K562 (cell line): Measurements from ENCODE around the gene ICOSLG. TPM values are rescaled to one million over a fixed set of nuclear protein-coding genes. Genes with fewer than 3 reads are reported as not detected.

Source experiments
- BCOR ChIP-seq: fragments of 450-650 bp; IDR thresholded peaks from 2 replicates; pipeline ENCODE4 v1.6.1; 2016
- BHLHE40 ChIP-seq: IDR thresholded peaks from 2 replicates; pipeline ENCODE4 v1.6.1; 2011; ENCODE audit warnings: low read length, improper control_type of control experiment
- CEBPG ChIP-seq, 3 experiments: fragments of 200-800 bp in 1 of 3; sonication (Bioruptor generic) in 1 of 3; sonication (generic) in 1 of 3; formaldehyde crosslinking in 1 of 3; IDR thresholded peaks in 2 of 3; conservative IDR thresholded peaks in 1 of 3; 2 replicates each; pipeline versions ENCODE4 v1.6.1 to v1.8.0; 2016 to 2022; ENCODE audit warnings: missing compliant biosample characterization in 2 of 3, missing genetic modification characterization in 2 of 3, mild to moderate bottlenecking in 1 of 3, missing genetic modification reagents in 1 of 3
- FOXJ3 ChIP-seq: sonication (generic); formaldehyde crosslinking; IDR thresholded peaks from 2 replicates; pipeline ENCODE4 v1.4.0; 2020; ENCODE audit warnings: mild to moderate bottlenecking, missing genetic modification reagents
- GABPA ChIP-seq: fragments of 200-800 bp; sonication (Bioruptor generic); conservative IDR thresholded peaks from 2 replicates; pipeline ENCODE4 v1.6.1; 2016; ENCODE audit warnings: low read depth, missing genetic modification characterization, missing compliant biosample characterization
- GATA2 ChIP-seq: sonication (generic); formaldehyde crosslinking; IDR thresholded peaks from 2 replicates; pipeline ENCODE4 v1.4.0; 2020; ENCODE audit warnings: mild to moderate bottlenecking, missing genetic modification reagents
- KAT8 ChIP-seq: fragments of 450-650 bp; IDR thresholded peaks from 2 replicates; pipeline ENCODE4 v1.6.1; 2016; ENCODE audit warnings: low read depth, mild to moderate bottlenecking
- L3MBTL2 ChIP-seq: fragments of 450-650 bp; IDR thresholded peaks from 2 replicates; pipeline ENCODE4 v1.6.1; 2016; ENCODE audit warnings: mild to moderate bottlenecking, moderate library complexity
- MCM3 ChIP-seq: fragments of 450-650 bp; IDR thresholded peaks from 2 replicates; pipeline ENCODE4 v1.6.1; 2016
- POLR2H ChIP-seq: IDR thresholded peaks from 2 replicates; pipeline ENCODE4 v1.6.1; 2016; ENCODE audit warnings: missing genetic modification characterization, low read depth, mild to moderate bottlenecking, control low read depth, missing compliant biosample characterization, moderate library complexity
- SMC3 ChIP-seq: conservative IDR thresholded peaks from 2 replicates; pipeline ENCODE4 v1.6.1; 2011; ENCODE audit warnings: low read depth, low read length, improper control_type of control experiment; ENCODE audit not compliant: insufficient read depth
- STAT5A ChIP-seq: IDR thresholded peaks from 2 replicates; pipeline ENCODE4 v1.6.1; 2012; ENCODE audit warnings: low read length, inconsistent platforms, borderline replicate concordance
- VEZF1 ChIP-seq: fragments of 200-800 bp; sonication (Bioruptor generic); IDR thresholded peaks from 2 replicates; pipeline ENCODE4 v1.6.1; 2017; ENCODE audit warnings: missing genetic modification characterization, missing compliant biosample characterization
- ZNF23 ChIP-seq: fragments of 250-450 bp; sonication (Bioruptor Pico); IDR thresholded peaks from 2 replicates; pipeline ENCODE4 v1.4.0; 2020; ENCODE audit warnings: mild to moderate bottlenecking
- ZNF354B ChIP-seq: fragments of 250-450 bp; sonication (Bioruptor Pico); IDR thresholded peaks from 2 replicates; pipeline ENCODE4 v1.4.0; 2020
- ZNF609 ChIP-seq: sonication (generic); formaldehyde crosslinking; IDR thresholded peaks from 2 replicates; pipeline ENCODE4 v1.8.1; 2023; ENCODE audit warnings: missing genetic modification reagents, mild to moderate bottlenecking, borderline replicate concordance
- ZNF717 ChIP-seq: fragments of 250-450 bp; sonication (Bioruptor Pico); IDR thresholded peaks from 2 replicates; pipeline ENCODE4 v1.5.0; 2021
- polyA plus RNA-seq, 8 experiments: library from polyadenylated mRNA; depleted of rRNA in 4 of 8; stranded (reverse) in 5 of 8; unstranded in 3 of 8; fragments of >200 nt; fragmentation: Nextera tagmentation in 2 of 8; fragmentation: Illumina TruSeq in 1 of 8; extraction: Ambion mirVana in 2 of 8; extraction: Trizol in 1 of 8; gene quantifications; 2 replicates each; pipeline versions ENCODE4 v1.2.1 to v1.2.3, GENCODE V29; 2011 to 2014; ENCODE audit warnings: inconsistent platforms in 1 of 8, missing spikeins in 1 of 8
- total RNA-seq, 7 experiments: library from RNA; depleted of rRNA in 6 of 7; stranded (reverse); fragments of >200 nt in 6 of 7; fragmentation: Illumina TruSeq in 2 of 7; extraction: Trizol in 2 of 7; gene quantifications; 2 replicates each; pipeline versions ENCODE4 v1.2.1 to v1.2.3, GENCODE V29; 2011 to 2021; ENCODE audit warnings: low replicate concordance in 1 of 7
- TF ChIP-seq, protein P1 (sequence below): fragments of 150-350 bp; conservative IDR thresholded peaks from 2 replicates; pipeline ENCODE4 v1.6.1; 2014; ENCODE audit warnings: low read length
- TF ChIP-seq, protein P2 (sequence below): fragments of 250-450 bp; sonication (Bioruptor Pico); IDR thresholded peaks from 2 replicates; pipeline ENCODE4 v1.5.0; 2021

ICOSLG gene
- total and polyA plus RNA-seq, 9 of the 15 experiments (the other 6 are each of a cell fraction or from before 2014, with no cell fraction given): 0.01 to 1.4 (median 0.15) TPM

DNA sequence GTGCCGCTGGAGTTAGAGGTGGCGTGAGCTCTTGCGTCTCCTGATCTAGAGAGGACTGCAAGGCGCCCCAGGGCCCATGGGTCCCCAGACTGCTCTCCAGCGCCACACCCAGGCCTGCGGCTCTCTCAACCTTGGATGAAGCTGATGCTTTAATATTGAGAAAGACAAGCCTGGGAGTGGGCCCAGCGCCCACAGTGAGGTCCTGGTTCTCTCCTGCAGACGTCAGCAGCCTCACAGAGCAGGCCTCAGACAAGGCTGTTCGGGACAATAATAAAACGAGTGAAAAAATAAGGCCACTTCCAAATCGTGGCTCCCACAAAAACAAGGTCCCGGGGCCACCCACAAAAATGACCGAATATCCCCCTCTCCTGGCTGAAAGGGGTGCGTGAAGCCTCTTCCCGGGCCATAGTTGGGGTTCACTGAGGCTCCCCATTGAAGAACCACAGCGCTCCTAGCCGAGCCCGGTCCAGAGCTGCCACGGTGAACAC is 27.0 kb upstream of the ICOSLG start (continued):
- TF ChIP-seq, protein P1, sequence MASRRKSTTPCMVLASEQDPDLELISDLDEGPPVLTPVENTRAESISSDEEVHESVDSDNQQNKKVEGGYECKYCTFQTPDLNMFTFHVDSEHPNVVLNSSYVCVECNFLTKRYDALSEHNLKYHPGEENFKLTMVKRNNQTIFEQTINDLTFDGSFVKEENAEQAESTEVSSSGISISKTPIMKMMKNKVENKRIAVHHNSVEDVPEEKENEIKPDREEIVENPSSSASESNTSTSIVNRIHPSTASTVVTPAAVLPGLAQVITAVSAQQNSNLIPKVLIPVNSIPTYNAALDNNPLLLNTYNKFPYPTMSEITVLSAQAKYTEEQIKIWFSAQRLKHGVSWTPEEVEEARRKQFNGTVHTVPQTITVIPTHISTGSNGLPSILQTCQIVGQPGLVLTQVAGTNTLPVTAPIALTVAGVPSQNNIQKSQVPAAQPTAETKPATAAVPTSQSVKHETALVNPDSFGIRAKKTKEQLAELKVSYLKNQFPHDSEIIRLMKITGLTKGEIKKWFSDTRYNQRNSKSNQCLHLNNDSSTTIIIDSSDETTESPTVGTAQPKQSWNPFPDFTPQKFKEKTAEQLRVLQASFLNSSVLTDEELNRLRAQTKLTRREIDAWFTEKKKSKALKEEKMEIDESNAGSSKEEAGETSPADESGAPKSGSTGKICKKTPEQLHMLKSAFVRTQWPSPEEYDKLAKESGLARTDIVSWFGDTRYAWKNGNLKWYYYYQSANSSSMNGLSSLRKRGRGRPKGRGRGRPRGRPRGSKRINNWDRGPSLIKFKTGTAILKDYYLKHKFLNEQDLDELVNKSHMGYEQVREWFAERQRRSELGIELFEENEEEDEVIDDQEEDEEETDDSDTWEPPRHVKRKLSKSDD: no peak
- TF ChIP-seq GABPA (tag) (0 out of 2 replicates have a peak, but pooled peaks have one; percentile 22), ZNF609 (CRISPR knock-in tag) (no peak), POLR2H (tag) (no peak), MCM3 (no peak), STAT5A (no peak), KAT8 (no peak), BCOR (no peak), L3MBTL2 (peak; percentile 67), VEZF1 (peak; percentile 56; the same call in 1 of the 2 replicates), CEBPG (CRISPR knock-in tag; IDR thresholded peaks at IDR 0.05) (no peak), CEBPG (tag; conservative IDR thresholded peaks at IDR 0.05 in 1 of 2, IDR thresholded peaks at IDR 0.05 in 1 of 2) (0 out of 4 replicates have a peak, but pooled peaks of 1 of the 2 experiments have one; percentile 11), ZNF717 (CRISPR knock-in tag) (no peak), GATA2 (CRISPR knock-in tag) (no peak), ZNF354B (CRISPR knock-in tag) (no peak), ZNF23 (CRISPR knock-in tag) (no peak), FOXJ3 (CRISPR knock-in tag) (no peak), SMC3 (peak; percentile 39; the same call in 1 of the 2 replicates), BHLHE40 (peak; percentile 35)
- TF ChIP-seq, protein P2, sequence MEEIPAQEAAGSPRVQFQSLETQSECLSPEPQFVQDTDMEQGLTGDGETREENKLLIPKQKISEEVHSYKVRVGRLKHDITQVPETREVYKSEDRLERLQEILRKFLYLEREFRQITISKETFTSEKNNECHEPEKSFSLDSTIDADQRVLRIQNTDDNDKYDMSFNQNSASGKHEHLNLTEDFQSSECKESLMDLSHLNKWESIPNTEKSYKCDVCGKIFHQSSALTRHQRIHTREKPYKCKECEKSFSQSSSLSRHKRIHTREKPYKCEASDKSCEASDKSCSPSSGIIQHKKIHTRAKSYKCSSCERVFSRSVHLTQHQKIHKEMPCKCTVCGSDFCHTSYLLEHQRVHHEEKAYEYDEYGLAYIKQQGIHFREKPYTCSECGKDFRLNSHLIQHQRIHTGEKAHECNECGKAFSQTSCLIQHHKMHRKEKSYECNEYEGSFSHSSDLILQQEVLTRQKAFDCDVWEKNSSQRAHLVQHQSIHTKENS (CRISPR knock-in tag): no peak
